ENCODE results near the gene USP24. TPM values are rescaled to one million over a fixed set of nuclear protein-coding genes. Genes with fewer than 3 reads are reported as not detected.

The USP24 gene
- total RNA-seq, 1 experiment from 2014 or later = 35.3 TPM

GRCh38 chr1:55103891-55104290 is 111.3 kb downstream of the USP24 start:
- no peaks in the 10 kb centered on the region for H3K23me2 ChIP-seq (ENCODE audit: insufficient read length, low read depth, low read length, poor library complexity, severe bottlenecking)
- no peak overlapping the region for H3K4me2 ChIP-seq (ENCODE audit: insufficient read depth, insufficient read length, low read length)
- H4K91ac ChIP-seq (ENCODE audit: insufficient read length, low read depth, low read length) = no peak overlapping the region
- H3K79me2 ChIP-seq (ENCODE audit: insufficient read depth, low read length) = no peaks in the 10 kb centered on the region
- H2BK5ac ChIP-seq (ENCODE audit: insufficient read length, low read length) = no peak overlapping the region
- H3K4me1 ChIP-seq (ENCODE audit: insufficient read depth, low read length) = no peaks in the 10 kb centered on the region
- H4K8ac ChIP-seq (replicated peaks; ENCODE audit: insufficient read length, low read depth, low read length) = no peak overlapping the region
- no peak overlapping the region for H3K9ac ChIP-seq (ENCODE audit: extremely low read depth, insufficient read length, low read length)
- H3K9me3 ChIP-seq (ENCODE audit: control insufficient read depth, low read depth, low read length) = no peaks in the 10 kb centered on the region
- Mint-ChIP-seq H3K9me3 (no peaks in the 10 kb centered on the region), H3K27me3 (ENCODE audit: low read depth) (no peaks in the 10 kb centered on the region), H3K36me3 (ENCODE audit: insufficient read depth in 1 of 3, low read depth in 3 of 3) (peaks cover 6 to 80% (median 46%) of the 10 kb centered on the region in 3 experiments; a peak in 5 of 7 replicates), H3K27ac (no peak overlapping the region), H3K4me1 (peaks cover 1% of the 10 kb centered on the region in 2 experiments; a peak in 2 of 4 replicates), H3K4me3 (no peak overlapping the region)
- H4K5ac ChIP-seq (ENCODE audit: insufficient read length, low read depth, low read length) = no peak overlapping the region
- H3K56ac ChIP-seq (ENCODE audit: insufficient read length, low read depth, low read length) = no peak overlapping the region
- no peak for TF ChIP-seq CTCF (conservative IDR thresholded peaks at IDR 0.05)
- no peak overlapping the region for H2BK20ac ChIP-seq (ENCODE audit: low read depth, low read length, poor library complexity, severe bottlenecking)
- no peaks in the 10 kb centered on the region for H4K20me1 ChIP-seq (ENCODE audit: control insufficient read depth, insufficient read depth, insufficient read length)
- no peak overlapping the region for H2BK120ac ChIP-seq (ENCODE audit: low read depth, low read length, poor library complexity, severe bottlenecking)
- no peak overlapping the region for H3K14ac ChIP-seq (ENCODE audit: insufficient read depth, low read length)
- no peak overlapping the region for H2BK15ac ChIP-seq (ENCODE audit: low read depth, low read length)
- no peak overlapping the region for H3K27ac ChIP-seq (ENCODE audit: insufficient read length, low read depth, low read length)
- H2AFZ ChIP-seq (ENCODE audit: low read length) = no peak overlapping the region
- no peak overlapping the region for H3K18ac ChIP-seq (ENCODE audit: insufficient read length, low read depth, low read length)
- no peak overlapping the region for H2BK12ac ChIP-seq (ENCODE audit: insufficient read length, low read depth, low read length)
- H3K4ac ChIP-seq (ENCODE audit: low read depth, low read length) = no peak overlapping the region
- WGBS (ENCODE audit: extremely low coverage, insufficient read length, low lambda C conversion rate) = no CpG with 5 or more reads among the region's 2 CpGs
- no peak overlapping the region for H3K23ac ChIP-seq (ENCODE audit: insufficient read length, low read depth, low read length)
- no peaks in the 10 kb centered on the region for H3K79me1 ChIP-seq (ENCODE audit: insufficient read depth, low read depth, low read length, poor library complexity, severe bottlenecking)
- H3T11ph ChIP-seq (ENCODE audit: low read length) = no peak overlapping the region
- H2AK5ac ChIP-seq (ENCODE audit: insufficient read length, low read length) = no peak overlapping the region
- no peak for DNase-seq
- no peaks in the 10 kb centered on the region for H3K27me3 ChIP-seq (ENCODE audit: insufficient read depth, low read length)

Data from H9 (cell line).